ENCODE data around the gene PYY.

PYY gene

GRCh38 chr17:43914451-43914850, 39.3 kb downstream of the PYY start:
- DNase-seq = no peak

GRCh38 chr17:43913584-43913983, 40.2 kb downstream of the PYY start:
- no peak for DNase-seq

GRCh38 chr17:43912635-43913304, 41.0 kb downstream of the PYY start:
- DNase-seq = no peak

DNA sequence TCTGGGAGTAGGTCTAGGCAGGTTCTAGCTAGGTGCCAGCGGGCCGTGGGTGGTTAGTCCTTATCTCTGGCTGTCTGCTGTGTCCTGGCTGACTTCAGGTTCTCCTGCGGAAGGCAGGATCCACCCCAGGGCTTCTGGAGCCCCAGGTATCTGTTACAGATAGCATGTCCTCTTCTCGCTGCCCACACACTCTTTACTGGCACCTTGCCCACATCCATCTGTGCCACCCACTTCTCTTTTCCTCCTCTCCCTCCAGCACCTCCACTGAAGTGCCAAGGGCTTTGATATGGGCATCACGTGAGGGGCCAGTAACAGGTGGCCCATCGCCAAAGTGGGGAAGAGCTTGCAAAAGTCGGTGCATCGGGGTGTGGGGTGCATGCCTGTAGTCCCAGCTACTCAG, 41.8 kb downstream of the PYY start:
- no peak for DNase-seq

GRCh38 chr17:43909537-43910231, 44.1 kb downstream of the PYY start:
- no peak for DNase-seq

- no peak for DNase-seq
Measured at GRCh38 chr17:43907998-43908721, 45.6 kb downstream of the PYY start.

GRCh38 chr17:43907425-43907981, 46.2 kb downstream of the PYY start, which contains the start of gene MPP2:
MPP2 (minus strand) TSS chr17:43907536; CDS start chr17:43904460, 3,076 bp downstream.
- DNase-seq = no peak

- no peak for DNase-seq
Measured at GRCh38 chr17:43906951-43907424, 46.8 kb downstream of the PYY start.

GRCh38 chr17:43905985-43906852, 47.5 kb downstream of the PYY start:
- no peak for DNase-seq

DNA sequence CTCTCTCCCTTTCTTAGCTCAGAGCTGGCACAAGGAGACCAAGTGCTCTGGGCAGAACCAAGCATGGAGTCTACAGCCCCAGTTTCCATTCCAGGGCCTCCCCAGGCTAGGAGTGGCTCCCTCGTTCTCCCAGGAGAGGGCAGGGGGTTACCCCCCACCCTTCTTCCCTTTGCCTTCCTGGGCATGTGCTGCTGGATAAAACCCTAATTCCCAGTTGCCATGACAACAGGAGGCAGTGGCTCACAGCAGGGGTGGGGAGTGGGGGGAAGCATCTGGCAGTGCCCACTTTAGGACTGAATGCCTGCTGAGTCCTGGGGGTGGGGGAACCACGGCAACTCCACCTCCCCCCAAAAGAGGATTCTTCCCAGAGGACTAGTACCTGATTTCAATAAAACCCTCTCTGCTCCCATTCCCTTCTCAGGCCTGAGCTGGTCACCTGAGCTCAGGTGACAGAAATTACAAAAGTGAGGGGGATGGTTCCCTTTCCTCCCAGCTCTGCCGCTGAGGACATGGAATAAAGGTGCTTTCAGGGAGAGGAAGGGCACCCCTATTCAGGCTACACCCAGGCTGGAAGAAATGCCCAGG, 48.2 kb downstream of the PYY start:
- DNase-seq = no peak

All from NCI-H1417 treated with DMSO at 0.1 percent for 48 hours (cell line).